Type B pancreatic cell (in vitro differentiated cells): ENCODE results near the gene ACBD3. TPM values are rescaled to one million over a fixed set of nuclear protein-coding genes. Genes with fewer than 3 reads are reported as not detected.

Experiments used
- DNase-seq: peaks from one replicate; pipeline ENCODE4 v3.0.0; 2021; ENCODE audit warnings: mixed read lengths; ENCODE audit not compliant: unreplicated experiment; ENCODE audit errors: extremely low spot score
- H3K27ac Mint-ChIP-seq: 2 replicates; pipeline ENCODE4 v1.8.0; 2021; ENCODE audit warnings: mild to moderate bottlenecking, mixed read lengths
- H3K27me3 Mint-ChIP-seq: 2 replicates; pipeline ENCODE4 v1.8.0; 2021; ENCODE audit warnings: mixed read lengths
- H3K36me3 Mint-ChIP-seq: 2 replicates; pipeline ENCODE4 v1.8.0; 2021; ENCODE audit warnings: mixed read lengths
- H3K4me1 Mint-ChIP-seq: one replicate; pipeline ENCODE4 v1.8.0; 2021; ENCODE audit warnings: mixed read lengths; ENCODE audit not compliant: unreplicated experiment
- H3K4me3 Mint-ChIP-seq: 2 replicates; pipeline ENCODE4 v1.8.0; 2021; ENCODE audit warnings: mild to moderate bottlenecking, mixed read lengths
- H3K9me3 Mint-ChIP-seq: 2 replicates; pipeline ENCODE4 v1.8.0; 2021; ENCODE audit warnings: mixed read lengths
- CTCF ChIP-seq: fragments of 200-600 bp; sonication (generic); conservative IDR thresholded peaks from 2 replicates; pipeline ENCODE4 v1.5.0; 2021; ENCODE audit warnings: antibody characterized with exemption, mild to moderate bottlenecking
- total RNA-seq: library from RNA; stranded (reverse); gene quantifications from 2 replicates; pipeline ENCODE4 v1.2.1, GENCODE V29; 2021; ENCODE audit warnings: low replicate concordance

The ACBD3 gene
- total RNA-seq, 1 donor from 2014 or later, result 37.4 TPM

- peak; percentile 34 for TF ChIP-seq CTCF
- Mint-ChIP-seq H3K36me3 (no peaks in the 10 kb centered on the region), H3K27ac (no peak overlapping the region), H3K4me3 (no peak overlapping the region), H3K27me3 (no peaks in the 10 kb centered on the region), H3K4me1 (no peaks in the 10 kb centered on the region), H3K9me3 (no peaks in the 10 kb centered on the region)
- DNase-seq, result no peak
These were observed 14.6 kb upstream of the ACBD3 start for GRCh38 chr1:226201029-226201593.

- Mint-ChIP-seq H3K9me3 (no peaks in the 10 kb centered on the region), H3K36me3 (no peaks in the 10 kb centered on the region), H3K27ac (no peak overlapping the region), H3K4me1 (no peaks in the 10 kb centered on the region), H3K27me3 (no peaks in the 10 kb centered on the region), H3K4me3 (no peak overlapping the region)
- DNase-seq, result no peak
- no peak for TF ChIP-seq CTCF
These were observed 13.4 kb upstream of the ACBD3 start for GRCh38 chr1:226199971-226200370.

GRCh38 chr1:226195144-226195543, 8.6 kb upstream of the ACBD3 start:
- DNase-seq, result no peak
- no peaks in the 10 kb centered on the region for H3K36me3 Mint-ChIP-seq
- no peak overlapping the region for H3K4me3 Mint-ChIP-seq
- H3K9me3 Mint-ChIP-seq, result no peaks in the 10 kb centered on the region
- H3K27ac Mint-ChIP-seq, result no peak overlapping the region
- H3K27me3 Mint-ChIP-seq, result no peaks in the 10 kb centered on the region
- TF ChIP-seq CTCF, result no peak
- H3K4me1 Mint-ChIP-seq, result no peaks in the 10 kb centered on the region

- H3K27me3 Mint-ChIP-seq, result no peaks in the 10 kb centered on the region
- H3K27ac Mint-ChIP-seq, result peak overlapping the region; percentile 91
- H3K4me1 Mint-ChIP-seq, result peaks cover 24% of the 10 kb centered on the region
- peaks cover 8% of the 10 kb centered on the region for H3K36me3 Mint-ChIP-seq
- no peaks in the 10 kb centered on the region for H3K9me3 Mint-ChIP-seq
- DNase-seq, result no peak
- no peak for TF ChIP-seq CTCF
- peak overlapping the region; percentile 92 for H3K4me3 Mint-ChIP-seq
These were observed 839 bp upstream of the ACBD3 start for GRCh38 chr1:226187380-226187779.

- H3K4me3 Mint-ChIP-seq, result peak overlapping the region; percentile 92
- peaks cover 24% of the 10 kb centered on the region for H3K4me1 Mint-ChIP-seq
- no peaks in the 10 kb centered on the region for H3K27me3 Mint-ChIP-seq
- H3K9me3 Mint-ChIP-seq, result no peaks in the 10 kb centered on the region
- peaks cover 8% of the 10 kb centered on the region for H3K36me3 Mint-ChIP-seq
- TF ChIP-seq CTCF, result no peak
- DNase-seq, result no peak
- peak overlapping the region; percentile 91 for H3K27ac Mint-ChIP-seq
These were observed 430 bp upstream of the ACBD3 start for GRCh38 chr1:226187019-226187322.
